Endothelial cell of umbilical vein (primary cell): Measurements from ENCODE around the gene CCDC3. TPM values are rescaled to one million over a fixed set of nuclear protein-coding genes. Genes with fewer than 3 reads are reported as not detected.

ENCODE experiments used
- BruUV-seq: library from RNA; stranded (reverse); fragments of 400-500 nt; replicated peaks from 2 replicates; lab custom pipeline; 2021; lab: Mats Ljungman, UMichigan
- CTCF ChIA-PET: fragments of 300-600, 350-600 bp; sonication (Branson Sonifier 250); formaldehyde crosslinking; loops from one replicate; lab custom pipeline; 2021; ENCODE audit warnings: antibody characterized with exemption, inconsistent platforms; lab: Charles Lee
- POLR2A ChIA-PET: fragments of 300-600, 350-600 bp; sonication (Branson Sonifier 250); formaldehyde crosslinking; loops from one replicate; lab custom pipeline; 2021; ENCODE audit warnings: antibody characterized with exemption, inconsistent platforms; lab: Charles Lee
- DNase-seq: peaks from one replicate; pipeline ENCODE4 v3.0.0-alpha.2; 2011; ENCODE audit warnings: low read depth, low spot score
- FAIRE-seq: peaks from 2 replicates; lab custom pipeline; 2011; peaks lifted over from hg19 to GRCh38; lab: Jason Lieb, UNC
- H2AFZ ChIP-seq: 2 replicates; pipeline ENCODE4 v1.6.0; 2012; ENCODE audit warnings: low read depth, low read length, control low read depth, inconsistent platforms
- H3K27ac ChIP-seq: 2 replicates; pipeline ENCODE4 v1.5.1; 2011; ENCODE audit warnings: low read depth, mild to moderate bottlenecking, control low read depth, low read length, moderate library complexity; ENCODE audit not compliant: insufficient read depth
- H3K27me3 ChIP-seq, 2 experiments: 2 replicates each; pipeline versions ENCODE4 v1.6.0 to v1.6.1; 2011; ENCODE audit warnings: low read length in 2 of 2, mixed read lengths in 1 of 2; ENCODE audit not compliant: control insufficient read depth in 2 of 2, insufficient read depth in 2 of 2
- H3K36me3 ChIP-seq, 2 experiments: 2 replicates in 1 of 2; 3 replicates in 1 of 2; pipeline ENCODE4 v1.5.1; 2011; ENCODE audit warnings: low read length in 2 of 2, mild to moderate bottlenecking in 1 of 2, moderate library complexity in 1 of 2; ENCODE audit not compliant: control insufficient read depth in 2 of 2, insufficient read depth in 2 of 2; ENCODE audit errors: extremely low read depth in 1 of 2
- H3K4me1 ChIP-seq: 3 replicates; pipeline ENCODE4 v1.5.1; 2011; ENCODE audit warnings: mild to moderate bottlenecking, low read length; ENCODE audit not compliant: control insufficient read depth, insufficient read depth; ENCODE audit errors: extremely low read depth
- H3K4me2 ChIP-seq: 2 replicates; pipeline ENCODE4 v1.6.1; 2011; ENCODE audit warnings: low read length, control low read depth, mixed read lengths; ENCODE audit not compliant: insufficient read depth
- H3K4me3 ChIP-seq, 3 experiments: fragments of 200-600 bp in 1 of 3; sonication (generic), shearing (Covaris generic) in 1 of 3; replicated peaks in 1 of 3; 2 replicates each; pipeline ENCODE4 v1.5.1; 2011 to 2016; ENCODE audit warnings: control low read depth in 3 of 3, low read length in 3 of 3, mild to moderate bottlenecking in 2 of 3, inconsistent platforms in 1 of 3, low read depth in 1 of 3, moderate library complexity in 1 of 3; ENCODE audit not compliant: insufficient read depth in 1 of 3
- H3K79me2 ChIP-seq: 2 replicates; pipeline ENCODE4 v1.6.0; 2012; ENCODE audit warnings: low read length, inconsistent platforms; ENCODE audit not compliant: control insufficient read depth, insufficient read depth
- H3K9ac ChIP-seq: replicated peaks from 2 replicates; pipeline ENCODE3; 2011; ENCODE audit warnings: low read length, control low read depth; ENCODE audit not compliant: insufficient read depth; ENCODE audit errors: extremely low read depth
- H3K9me1 ChIP-seq: replicated peaks from 3 replicates; pipeline ENCODE4 v1.6.0; 2011; ENCODE audit warnings: mild to moderate bottlenecking, low read length; ENCODE audit not compliant: control insufficient read depth, insufficient read depth; ENCODE audit errors: extremely low read depth
- H3K9me3 ChIP-seq: replicated peaks from 2 replicates; pipeline ENCODE4 v1.5.1; 2012; ENCODE audit warnings: low read length, inconsistent platforms; ENCODE audit not compliant: control insufficient read depth, insufficient read depth
- H4K20me1 ChIP-seq: replicated peaks from 2 replicates; pipeline ENCODE3; 2011; ENCODE audit warnings: mild to moderate bottlenecking, low read length; ENCODE audit not compliant: control insufficient read depth, insufficient read depth; ENCODE audit errors: extremely low read depth
- EZH2 ChIP-seq: IDR thresholded peaks from 2 replicates; pipeline ENCODE4 v1.6.1; 2012; ENCODE audit warnings: borderline replicate concordance, low read depth, mild to moderate bottlenecking, moderate library complexity, low read length, inconsistent platforms; ENCODE audit not compliant: severe bottlenecking
- FOS ChIP-seq: IDR thresholded peaks from 2 replicates; pipeline ENCODE4 v1.6.1; 2011; ENCODE audit warnings: mild to moderate bottlenecking, low read length, moderate library complexity, borderline replicate concordance; ENCODE audit not compliant: insufficient read depth
- GATA2 ChIP-seq: IDR thresholded peaks from 2 replicates; pipeline ENCODE4 v1.7.0; 2011; ENCODE audit warnings: low read depth, mild to moderate bottlenecking, moderate library complexity, mixed read lengths, low read length; ENCODE audit not compliant: insufficient read length, insufficient read depth
- JUN ChIP-seq: IDR thresholded peaks from 2 replicates; pipeline ENCODE4 v1.6.1; 2011; ENCODE audit warnings: borderline replicate concordance, low read depth; ENCODE audit not compliant: insufficient read length, insufficient read depth
- MYC ChIP-seq: IDR thresholded peaks from one replicate; pipeline ENCODE4 v1.6.1; 2011; ENCODE audit warnings: mild to moderate bottlenecking, low read depth, low read length
- POLR2A ChIP-seq: IDR thresholded peaks from 2 replicates; pipeline ENCODE4 v1.6.1; 2012; ENCODE audit warnings: low read depth, mild to moderate bottlenecking, control low read depth, low read length
- POLR2AphosphoS5 ChIP-seq: IDR thresholded peaks from 2 replicates; pipeline ENCODE4 v1.6.1; 2012; ENCODE audit warnings: low read depth, mild to moderate bottlenecking, control low read depth, low read length, moderate library complexity; ENCODE audit not compliant: insufficient read depth
- dilution Hi-C: fragments of 300-500 bp; cut with MboI; formaldehyde crosslinking; loops from one replicate; pipeline ENCODE4 v1.15.0; 2019; ENCODE audit warnings: low sequenced_read_pairs; ENCODE audit not compliant: extremely low pct_ligation_motif_present
- intact Hi-C: fragments of 100-400 bp; cut with micrococcal nuclease; formaldehyde crosslinking; loops from one replicate; pipeline ENCODE4 v1.10.0; 2022
- polyA plus RNA-seq, 4 experiments: library from polyadenylated mRNA; depleted of rRNA in 3 of 4; stranded (reverse) in 3 of 4; unstranded in 1 of 4; fragments of >200 nt; gene quantifications; 2 replicates each; pipeline versions ENCODE4 v1.2.1 to v1.2.3, GENCODE V29; 2011 to 2012; ENCODE audit warnings: missing spikeins in 1 of 4
- total RNA-seq: library from RNA; stranded (reverse); gene quantifications from 2 replicates; pipeline ENCODE4 v1.2.3, GENCODE V29; 2021
- TF ChIP-seq, protein P1 (sequence below): IDR thresholded peaks from 2 replicates; pipeline ENCODE4 v1.6.1; 2011; ENCODE audit not compliant: insufficient read depth, insufficient read length
- TF ChIP-seq, protein P2 (sequence below), 2 donors: IDR thresholded peaks; 1 replicate in 1 of 2; 2 replicates in 1 of 2; pipeline ENCODE4 v1.5.1; 2011; ENCODE audit warnings: low read length in 2 of 2, mild to moderate bottlenecking in 2 of 2, moderate library complexity in 2 of 2, control low read depth in 1 of 2, inconsistent platforms in 1 of 2, low read depth in 1 of 2; ENCODE audit not compliant: insufficient read depth in 1 of 2; ENCODE audit errors: extremely low read depth in 1 of 2

The CCDC3 gene
- total and polyA plus RNA-seq, 2 donors (not counting 3 experiments of a cell fraction or from before 2014, with no cell fraction given) = 0.90 to 1.4 TPM

DNA sequence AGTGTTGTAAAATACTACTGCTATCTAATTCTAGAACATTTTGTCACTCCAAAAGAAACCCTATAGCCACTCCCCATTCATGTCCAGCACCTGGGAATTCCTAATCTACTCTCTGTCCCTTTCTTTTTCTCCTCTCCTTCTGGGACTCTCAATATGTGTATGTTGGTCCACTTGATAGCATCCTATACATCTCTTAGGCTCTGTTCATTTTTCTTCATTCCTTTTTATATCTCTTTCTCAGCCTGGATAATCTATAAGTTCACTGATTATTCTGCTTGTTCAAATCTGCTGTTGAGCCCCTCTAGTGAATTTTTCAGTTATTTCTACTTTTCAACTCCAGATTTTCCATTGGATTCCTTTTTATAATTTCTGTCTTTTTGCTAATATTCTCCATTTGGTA, 108.6 kb downstream of the CCDC3 start:
- Histone ChIP-seq H3K27ac (no peak overlapping the region), H3K9me3 (no peaks in the 10 kb centered on the region), H3K4me3 (no peak overlapping the region), H2AFZ (no peak overlapping the region), H3K4me2 (no peak overlapping the region), H3K9ac (no peak overlapping the region), H3K27me3 (peaks cover 6 to 7% of the 10 kb centered on the region in 2 experiments), H3K79me2 (no peaks in the 10 kb centered on the region), H3K36me3 (no peaks in the 10 kb centered on the region), H4K20me1 (no peaks in the 10 kb centered on the region), H3K4me1 (no peaks in the 10 kb centered on the region), H3K9me1 (no peaks in the 10 kb centered on the region)
- DNase-seq (no peak), FAIRE-seq (no peak)
- intact Hi-C loops (no loop called here), dilution Hi-C loops (no loop called here)
- POLR2A ChIA-PET = no interaction called here
- no TSS peak for BruUV-seq
- TF ChIP-seq, protein P1, sequence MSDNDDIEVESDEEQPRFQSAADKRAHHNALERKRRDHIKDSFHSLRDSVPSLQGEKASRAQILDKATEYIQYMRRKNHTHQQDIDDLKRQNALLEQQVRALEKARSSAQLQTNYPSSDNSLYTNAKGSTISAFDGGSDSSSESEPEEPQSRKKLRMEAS = no peak
- TF ChIP-seq MYC (no peak), EZH2 (no peak), POLR2AphosphoS5 (no peak), GATA2 (no peak)
- CTCF ChIA-PET = interaction anchor here (0.8 kb wide), 1 partner anchor 8 kb away, joined by 3 read pairs; no protein-coding TSS in a partner anchor

DNA sequence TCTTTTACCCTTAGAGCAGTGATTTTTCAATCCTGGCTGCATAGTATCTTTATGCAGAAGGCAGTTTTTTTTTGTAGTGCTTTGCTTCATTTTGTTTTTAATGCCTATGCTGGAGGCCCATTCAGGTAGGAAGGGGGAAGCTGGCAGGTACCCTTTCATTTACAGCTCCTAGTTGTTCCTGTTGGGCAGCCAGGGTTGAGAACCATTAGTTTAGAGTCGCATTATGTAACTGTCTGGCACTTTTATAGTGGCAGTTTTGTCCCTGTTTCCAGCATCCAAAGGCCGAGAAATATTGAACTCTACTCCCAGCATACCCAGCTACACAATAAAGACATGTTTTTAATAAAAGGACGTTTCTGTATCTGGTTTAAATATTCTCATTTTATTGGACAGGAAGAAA, 110.6 kb downstream of the CCDC3 start:
- ChIA-PET POLR2A (no interaction called here), CTCF (interaction anchor here (0.5 to 1.2 kb wide), 3 partner anchors 11 to 120 kb away, joined by 3 to 4 read pairs (median 4); no protein-coding TSS in a partner anchor)
- H3K4me3 ChIP-seq = no peak overlapping the region
- no peak overlapping the region for H3K9ac ChIP-seq
- no peaks in the 10 kb centered on the region for H3K9me3 ChIP-seq
- no peak overlapping the region for H2AFZ ChIP-seq
- no peak overlapping the region for H3K4me2 ChIP-seq
- no peaks in the 10 kb centered on the region for H3K36me3 ChIP-seq
- peaks cover 6 to 7% of the 10 kb centered on the region in 2 experiments for H3K27me3 ChIP-seq
- no peaks in the 10 kb centered on the region for H3K9me1 ChIP-seq
- dilution Hi-C loops (no loop called here), intact Hi-C loops (no loop called here)
- H4K20me1 ChIP-seq = no peaks in the 10 kb centered on the region
- H3K4me1 ChIP-seq = no peaks in the 10 kb centered on the region
- DNase-seq (no peak), FAIRE-seq (no peak)
- no peak overlapping the region for H3K27ac ChIP-seq
- no peak for TF ChIP-seq GATA2
- no peak for TF ChIP-seq FOS
- no peak for TF ChIP-seq MYC
- no peak for TF ChIP-seq EZH2
- TF ChIP-seq, protein P1 = no peak
- TF ChIP-seq JUN = no peak
- TF ChIP-seq POLR2AphosphoS5 = no peak
- TF ChIP-seq, protein P2, sequence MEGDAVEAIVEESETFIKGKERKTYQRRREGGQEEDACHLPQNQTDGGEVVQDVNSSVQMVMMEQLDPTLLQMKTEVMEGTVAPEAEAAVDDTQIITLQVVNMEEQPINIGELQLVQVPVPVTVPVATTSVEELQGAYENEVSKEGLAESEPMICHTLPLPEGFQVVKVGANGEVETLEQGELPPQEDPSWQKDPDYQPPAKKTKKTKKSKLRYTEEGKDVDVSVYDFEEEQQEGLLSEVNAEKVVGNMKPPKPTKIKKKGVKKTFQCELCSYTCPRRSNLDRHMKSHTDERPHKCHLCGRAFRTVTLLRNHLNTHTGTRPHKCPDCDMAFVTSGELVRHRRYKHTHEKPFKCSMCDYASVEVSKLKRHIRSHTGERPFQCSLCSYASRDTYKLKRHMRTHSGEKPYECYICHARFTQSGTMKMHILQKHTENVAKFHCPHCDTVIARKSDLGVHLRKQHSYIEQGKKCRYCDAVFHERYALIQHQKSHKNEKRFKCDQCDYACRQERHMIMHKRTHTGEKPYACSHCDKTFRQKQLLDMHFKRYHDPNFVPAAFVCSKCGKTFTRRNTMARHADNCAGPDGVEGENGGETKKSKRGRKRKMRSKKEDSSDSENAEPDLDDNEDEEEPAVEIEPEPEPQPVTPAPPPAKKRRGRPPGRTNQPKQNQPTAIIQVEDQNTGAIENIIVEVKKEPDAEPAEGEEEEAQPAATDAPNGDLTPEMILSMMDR (IDR thresholded peaks at IDR 0.05; ENCODE audit: extremely low read depth in 1 of 2, insufficient read depth in 1 of 2, low read depth in 1 of 2, low read length in 2 of 2) = no peak
- no peak for TF ChIP-seq POLR2A
- no TSS peak for BruUV-seq
- no peaks in the 10 kb centered on the region for H3K79me2 ChIP-seq
